ENCODE data around the gene PRKCE. TPM values are rescaled to one million over a fixed set of nuclear protein-coding genes. Genes with fewer than 3 reads are reported as not detected.

PRKCE gene
- total and polyA plus RNA-seq, 2 donors (not counting 1 experiment from before 2014, with no cell fraction given) = 23.6 to 271 TPM

DNA sequence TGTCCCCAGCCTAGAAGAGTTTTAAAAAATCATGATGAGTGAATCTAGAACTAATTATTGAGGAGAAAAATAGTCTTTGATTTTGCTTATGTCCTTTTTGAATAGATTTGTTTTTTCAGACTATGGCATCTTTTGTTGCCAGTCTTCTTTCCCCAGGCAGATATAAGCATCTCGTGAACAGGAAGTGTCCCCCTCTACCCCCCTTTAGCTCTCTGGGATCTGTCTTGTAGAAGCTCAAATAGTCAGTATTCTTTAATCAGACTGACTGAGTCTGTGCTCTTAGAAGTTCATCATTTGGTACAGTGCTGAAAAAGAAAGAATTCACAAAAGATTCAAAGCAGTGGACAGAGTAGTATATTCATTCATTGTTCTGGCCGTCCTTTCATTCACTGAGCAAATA, 10.4 kb downstream of the PRKCE start:
- no CpG with 5 or more reads among the region's 2 CpGs for WGBS (ENCODE audit: insufficient coverage)
- H3K9me3 ChIP-seq (ENCODE audit: control extremely low read depth in 1 of 3, control insufficient read depth in 2 of 3, insufficient read depth in 1 of 3, low read length in 2 of 3) = no peaks in the 10 kb centered on the region
- Mint-ChIP-seq H3K27me3 (no peaks in the 10 kb centered on the region), H3K4me1 (peaks cover 59% of the 10 kb centered on the region), H3K9me3 (ENCODE audit: insufficient read depth) (no peaks in the 10 kb centered on the region), H3K27ac (no peak overlapping the region), H3K4me3 (no peak overlapping the region)
- H3K4me3 ChIP-seq (ENCODE audit: control extremely low read depth in 1 of 5, extremely low read depth in 1 of 5, insufficient read depth in 1 of 5, low read depth in 2 of 5, low read length in 4 of 5) = no peak overlapping the region
- peaks cover 71% of the 10 kb centered on the region for H4K20me1 ChIP-seq (ENCODE audit: control insufficient read depth, insufficient read depth, low read length, poor library complexity, severe bottlenecking)
- H3K27ac ChIP-seq (ENCODE audit: low read length in 2 of 2) = no peak overlapping the region
- H3K27me3 ChIP-seq (replicated peaks in 1 of 4; ENCODE audit: control extremely low read depth in 1 of 4, control insufficient read depth in 3 of 4, insufficient read depth in 4 of 4, low read length in 3 of 4) = no peaks in the 10 kb centered on the region
- H3K4me1 ChIP-seq (ENCODE audit: control insufficient read depth in 2 of 2, insufficient read depth in 2 of 2, low read length in 2 of 2) = peaks cover 9 to 18% of the 10 kb centered on the region in 2 donors
- H3K9ac ChIP-seq (ENCODE audit: low read length) = no peak overlapping the region
- H3K79me2 ChIP-seq (ENCODE audit: control insufficient read depth, insufficient read depth, low read length) = peaks cover 100% of the 10 kb centered on the region
- DNase-seq (no peak), ATAC-seq (ENCODE audit: low read depth) (no peak)
- ChIA-PET CTCF (interaction anchor here (0.6 to 2.2 kb wide), 7 partner anchors 9 to 128 kb away, joined by 3 to 6 read pairs (median 3); no protein-coding TSS in a partner anchor), POLR2A (no interaction called here)
- no peak for TF ChIP-seq EZH2 (IDR thresholded peaks at IDR 0.05; ENCODE audit: borderline replicate concordance, insufficient read depth, low read depth, low read length, poor library complexity, severe bottlenecking)
- TF ChIP-seq, protein P1, sequence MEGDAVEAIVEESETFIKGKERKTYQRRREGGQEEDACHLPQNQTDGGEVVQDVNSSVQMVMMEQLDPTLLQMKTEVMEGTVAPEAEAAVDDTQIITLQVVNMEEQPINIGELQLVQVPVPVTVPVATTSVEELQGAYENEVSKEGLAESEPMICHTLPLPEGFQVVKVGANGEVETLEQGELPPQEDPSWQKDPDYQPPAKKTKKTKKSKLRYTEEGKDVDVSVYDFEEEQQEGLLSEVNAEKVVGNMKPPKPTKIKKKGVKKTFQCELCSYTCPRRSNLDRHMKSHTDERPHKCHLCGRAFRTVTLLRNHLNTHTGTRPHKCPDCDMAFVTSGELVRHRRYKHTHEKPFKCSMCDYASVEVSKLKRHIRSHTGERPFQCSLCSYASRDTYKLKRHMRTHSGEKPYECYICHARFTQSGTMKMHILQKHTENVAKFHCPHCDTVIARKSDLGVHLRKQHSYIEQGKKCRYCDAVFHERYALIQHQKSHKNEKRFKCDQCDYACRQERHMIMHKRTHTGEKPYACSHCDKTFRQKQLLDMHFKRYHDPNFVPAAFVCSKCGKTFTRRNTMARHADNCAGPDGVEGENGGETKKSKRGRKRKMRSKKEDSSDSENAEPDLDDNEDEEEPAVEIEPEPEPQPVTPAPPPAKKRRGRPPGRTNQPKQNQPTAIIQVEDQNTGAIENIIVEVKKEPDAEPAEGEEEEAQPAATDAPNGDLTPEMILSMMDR (IDR thresholded peaks at IDR 0.05) = no peak
- intact Hi-C loops (cut with micrococcal nuclease) = no loop called here
- H2AFZ ChIP-seq (ENCODE audit: insufficient read depth, low read depth, low read length, poor library complexity, severe bottlenecking) = no peak overlapping the region
- no peaks in the 10 kb centered on the region for H3K36me3 ChIP-seq (replicated peaks in 1 of 2; ENCODE audit: control extremely low read depth in 1 of 2, control insufficient read depth in 1 of 2, extremely low read depth in 1 of 2, insufficient read depth in 2 of 2, low read length in 1 of 2)
- no peak overlapping the region for H3K4me2 ChIP-seq (replicated peaks; ENCODE audit: low read depth, low read length, poor library complexity, severe bottlenecking)

DNA sequence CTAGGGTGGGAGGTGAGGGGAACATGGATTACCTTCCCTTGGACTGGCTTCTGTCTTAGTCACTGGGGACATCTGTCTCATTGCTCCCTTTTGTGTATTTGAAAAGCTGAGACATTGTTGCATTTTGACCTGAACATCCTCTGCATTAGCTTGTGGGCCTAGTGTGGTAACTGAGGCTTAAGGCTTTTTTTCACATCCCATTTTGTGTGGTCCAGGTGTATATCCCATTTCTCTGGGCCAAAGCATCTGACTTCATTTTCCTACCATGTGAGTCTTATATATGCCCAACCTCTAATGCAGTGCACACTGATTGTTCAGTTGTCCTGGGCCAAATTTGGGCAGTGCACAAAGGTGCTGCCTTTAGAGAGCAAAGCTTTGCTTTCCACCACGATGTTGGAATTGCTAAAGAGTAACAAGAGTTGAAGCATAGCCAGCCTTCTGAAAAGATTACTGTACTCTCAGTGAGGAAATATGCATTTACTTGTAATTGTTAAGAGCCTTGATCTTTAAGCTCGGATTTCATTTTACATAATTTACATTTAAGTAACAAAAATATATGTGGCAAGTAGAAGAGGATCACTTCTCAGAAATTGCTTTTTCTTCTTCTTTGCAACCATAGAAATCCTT, 13.3 kb downstream of the PRKCE start:
- Histone ChIP-seq H3K4me1 (ENCODE audit: control insufficient read depth in 2 of 2, insufficient read depth in 2 of 2, low read length in 2 of 2) (peaks cover 9 to 13% of the 10 kb centered on the region in 2 donors), H3K27ac (ENCODE audit: low read length in 2 of 2) (no peak overlapping the region), H3K27me3 (replicated peaks in 1 of 4; ENCODE audit: control extremely low read depth in 1 of 4, control insufficient read depth in 3 of 4, insufficient read depth in 4 of 4, low read length in 3 of 4) (no peaks in the 10 kb centered on the region), H3K79me2 (ENCODE audit: control insufficient read depth, insufficient read depth, low read length) (peaks cover 100% of the 10 kb centered on the region), H2AFZ (ENCODE audit: insufficient read depth, low read depth, low read length, poor library complexity, severe bottlenecking) (no peak overlapping the region), H3K4me3 (ENCODE audit: control extremely low read depth in 1 of 5, extremely low read depth in 1 of 5, insufficient read depth in 1 of 5, low read depth in 2 of 5, low read length in 4 of 5) (no peak overlapping the region), H3K4me2 (replicated peaks; ENCODE audit: low read depth, low read length, poor library complexity, severe bottlenecking) (no peak overlapping the region), H3K36me3 (replicated peaks in 1 of 2; ENCODE audit: control extremely low read depth in 1 of 2, control insufficient read depth in 1 of 2, extremely low read depth in 1 of 2, insufficient read depth in 2 of 2, low read length in 1 of 2) (peaks cover 0 to 6% of the 10 kb centered on the region in 2 experiments), H3K9me3 (ENCODE audit: control extremely low read depth in 1 of 3, control insufficient read depth in 2 of 3, insufficient read depth in 1 of 3, low read length in 2 of 3) (no peaks in the 10 kb centered on the region), H4K20me1 (ENCODE audit: control insufficient read depth, insufficient read depth, low read length, poor library complexity, severe bottlenecking) (peaks cover 71% of the 10 kb centered on the region), H3K9ac (ENCODE audit: low read length) (no peak overlapping the region)
- Mint-ChIP-seq H3K4me3 (no peak overlapping the region), H3K9me3 (ENCODE audit: insufficient read depth) (no peaks in the 10 kb centered on the region), H3K4me1 (peaks cover 50% of the 10 kb centered on the region), H3K27ac (no peak overlapping the region), H3K27me3 (no peaks in the 10 kb centered on the region)
- no peak for DNase-seq
- intact Hi-C loops (cut with micrococcal nuclease) = no loop called here
- no CpG with 5 or more reads among the region's 2 CpGs for WGBS (ENCODE audit: insufficient coverage)
- POLR2A ChIA-PET = no interaction called here
- no peak for ATAC-seq (ENCODE audit: low read depth)
- CTCF ChIA-PET = interaction anchor here (0.6 to 1.4 kb wide), 5 partner anchors 11 to 1232 kb away, joined by 3 to 5 read pairs (median 3); no protein-coding TSS in a partner anchor
- TF ChIP-seq, protein P1 (IDR thresholded peaks at IDR 0.05) = no peak
- TF ChIP-seq EZH2 (IDR thresholded peaks at IDR 0.05; ENCODE audit: borderline replicate concordance, insufficient read depth, low read depth, low read length, poor library complexity, severe bottlenecking) = no peak
